ENCODE measurements around the gene TAMM41. TPM values are rescaled to one million over a fixed set of nuclear protein-coding genes. Genes with fewer than 3 reads are reported as not detected.
"Not testable (repeated sequence)": the region's sequence is repeated elsewhere in the genome, so short reads cannot be mapped to it uniquely, and the experiment has no call there.

TAMM41 gene
- total RNA-seq, 1 donor from 2014 or later = 11.2 TPM

DNA sequence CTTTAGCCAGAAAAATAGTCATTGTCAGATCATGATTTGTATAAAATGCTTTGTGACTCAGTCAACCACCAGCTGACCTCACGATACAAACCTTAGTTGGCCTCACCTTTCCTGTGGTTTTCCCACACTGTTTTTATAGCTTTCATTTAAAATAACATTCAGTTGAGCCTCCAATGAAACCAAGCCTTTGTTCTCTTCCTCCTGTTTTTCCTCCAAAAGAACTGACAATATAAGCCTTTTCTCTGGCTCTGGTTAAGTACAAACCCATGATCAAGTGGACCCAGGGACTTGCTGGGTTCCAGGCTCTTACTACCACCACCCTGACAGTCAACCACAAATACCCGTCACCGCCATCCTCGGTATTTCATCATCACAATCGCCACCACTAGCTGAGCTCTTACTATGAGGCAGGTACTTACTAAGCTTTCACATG lies 81.7 kb downstream of the TAMM41 start:
- no peak overlapping the region for H3K4me3 Mint-ChIP-seq (ENCODE audit: unreplicated experiment)

GRCh38 chr3:11759996-11760395 lies 86.7 kb downstream of the TAMM41 start:
- no peak for TF ChIP-seq CTCF (IDR thresholded peaks at IDR 0.05)
- Mint-ChIP-seq H3K4me1 (ENCODE audit: low read depth) (peaks cover 2% of the 10 kb centered on the region), H3K4me3 (ENCODE audit: unreplicated experiment) (no peak overlapping the region), H3K27me3 (ENCODE audit: low read depth) (peaks cover 6% of the 10 kb centered on the region), H3K36me3 (ENCODE audit: low read depth) (no peaks in the 10 kb centered on the region), H3K27ac (ENCODE audit: unreplicated experiment) (no peak overlapping the region), H3K9me3 (ENCODE audit: low read depth) (no peaks in the 10 kb centered on the region)
- DNase-seq (ENCODE audit: low spot score) = no peak

More for the DNA sequence above, 81.7 kb downstream of the TAMM41 start:
- Mint-ChIP-seq H3K27ac (ENCODE audit: unreplicated experiment) (no peak overlapping the region), H3K9me3 (ENCODE audit: low read depth) (no peaks in the 10 kb centered on the region), H3K4me1 (ENCODE audit: low read depth) (peaks cover 5% of the 10 kb centered on the region), H3K36me3 (ENCODE audit: low read depth) (no peaks in the 10 kb centered on the region), H3K27me3 (ENCODE audit: low read depth) (peaks cover 3% of the 10 kb centered on the region)
- no peak for TF ChIP-seq CTCF (IDR thresholded peaks at IDR 0.05)
- no peak for DNase-seq (ENCODE audit: low spot score)

DNA sequence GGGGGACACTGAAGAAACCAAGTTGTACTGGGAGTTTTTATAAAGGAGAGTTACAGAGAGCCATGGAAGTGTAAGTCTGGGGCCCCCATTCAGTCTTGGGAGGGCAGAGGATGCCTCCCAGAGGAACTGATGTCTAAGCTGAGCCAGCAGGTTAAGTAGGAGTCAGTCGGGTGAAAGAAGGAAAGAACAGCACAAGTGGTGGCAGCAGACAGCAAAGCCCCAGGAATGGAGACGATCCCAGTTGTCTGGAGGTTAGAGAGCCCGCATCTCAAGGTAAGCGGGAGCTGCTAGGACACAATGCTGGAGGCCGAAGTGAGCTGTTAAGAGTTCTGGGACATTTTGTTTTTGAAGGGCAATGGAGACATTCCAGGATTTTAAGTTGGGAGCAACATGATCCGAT lies 88.8 kb downstream of the TAMM41 start:
- H3K4me3 Mint-ChIP-seq (ENCODE audit: unreplicated experiment) = no peak overlapping the region
- no peak overlapping the region for H3K27ac Mint-ChIP-seq (ENCODE audit: unreplicated experiment)
- no peak for DNase-seq (ENCODE audit: low spot score)
- H3K4me1 Mint-ChIP-seq (ENCODE audit: low read depth) = no peaks in the 10 kb centered on the region
- H3K27me3 Mint-ChIP-seq (ENCODE audit: low read depth) = peaks cover 10% of the 10 kb centered on the region
- no peaks in the 10 kb centered on the region for H3K9me3 Mint-ChIP-seq (ENCODE audit: low read depth)
- no peak for TF ChIP-seq CTCF (IDR thresholded peaks at IDR 0.05)
- no peaks in the 10 kb centered on the region for H3K36me3 Mint-ChIP-seq (ENCODE audit: low read depth)

GRCh38 chr3:11757441-11757875 lies 89.2 kb downstream of the TAMM41 start:
- no peak for TF ChIP-seq CTCF (IDR thresholded peaks at IDR 0.05)
- H3K36me3 Mint-ChIP-seq (ENCODE audit: low read depth) = no peaks in the 10 kb centered on the region
- no peak for DNase-seq (ENCODE audit: low spot score)

GRCh38 chr3:11755276-11755675 lies 91.4 kb downstream of the TAMM41 start:
- TF ChIP-seq CTCF (IDR thresholded peaks at IDR 0.05) = no peak
- no peaks in the 10 kb centered on the region for H3K36me3 Mint-ChIP-seq (ENCODE audit: low read depth)
- H3K4me3 Mint-ChIP-seq (ENCODE audit: unreplicated experiment) = no peak overlapping the region
- H3K9me3 Mint-ChIP-seq (ENCODE audit: low read depth) = no peaks in the 10 kb centered on the region
- H3K27me3 Mint-ChIP-seq (ENCODE audit: low read depth) = peaks cover 12% of the 10 kb centered on the region
- H3K4me1 Mint-ChIP-seq (ENCODE audit: low read depth) = no peaks in the 10 kb centered on the region
- no peak overlapping the region for H3K27ac Mint-ChIP-seq (ENCODE audit: unreplicated experiment)
- DNase-seq (ENCODE audit: low spot score) = no peak

More at GRCh38 chr3:11757441-11757875, 89.2 kb downstream of the TAMM41 start:
- H3K9me3 Mint-ChIP-seq (ENCODE audit: low read depth) = no peaks in the 10 kb centered on the region
- H3K4me1 Mint-ChIP-seq (ENCODE audit: low read depth) = no peaks in the 10 kb centered on the region
- no peak overlapping the region for H3K4me3 Mint-ChIP-seq (ENCODE audit: unreplicated experiment)
- H3K27ac Mint-ChIP-seq (ENCODE audit: unreplicated experiment) = no peak overlapping the region
- peaks cover 10% of the 10 kb centered on the region for H3K27me3 Mint-ChIP-seq (ENCODE audit: low read depth)

DNA sequence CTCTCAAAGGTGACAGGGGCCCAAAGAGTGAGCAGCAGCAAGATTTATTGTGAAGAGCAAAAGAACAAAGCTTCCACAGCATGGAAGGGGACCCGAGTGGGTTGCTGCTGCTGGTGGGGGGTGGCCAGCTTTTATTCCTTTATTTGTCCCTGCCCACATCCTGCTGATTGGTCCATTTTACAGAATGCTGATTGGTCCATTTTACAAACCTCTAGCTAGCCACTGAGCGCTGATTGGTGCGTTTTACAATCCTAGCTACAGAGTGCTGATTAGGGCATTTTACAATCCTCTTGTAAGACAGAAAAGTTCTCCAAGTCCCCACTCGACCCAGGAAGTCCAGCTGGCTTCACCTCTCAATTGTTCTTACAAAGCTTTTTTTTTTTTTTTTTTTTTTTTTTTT lies 94.4 kb downstream of the TAMM41 start:
- not testable (repeated sequence) for H3K4me1 Mint-ChIP-seq (ENCODE audit: low read depth); H3K4me3 Mint-ChIP-seq (ENCODE audit: unreplicated experiment); DNase-seq (ENCODE audit: low spot score); H3K27ac Mint-ChIP-seq (ENCODE audit: unreplicated experiment); H3K9me3 Mint-ChIP-seq (ENCODE audit: low read depth); H3K36me3 Mint-ChIP-seq (ENCODE audit: low read depth)
- H3K27me3 Mint-ChIP-seq (ENCODE audit: low read depth) = peaks cover 12% of the 10 kb centered on the region

- not testable (repeated sequence) for H3K27ac Mint-ChIP-seq (ENCODE audit: unreplicated experiment); H3K27me3 Mint-ChIP-seq (ENCODE audit: low read depth)
Measured at GRCh38 chr3:11748306-11748705, 98.4 kb downstream of the TAMM41 start.

More at GRCh38 chr3:11748306-11748705, 98.4 kb downstream of the TAMM41 start:
- not testable (repeated sequence) for H3K36me3 Mint-ChIP-seq (ENCODE audit: low read depth); DNase-seq (ENCODE audit: low spot score); H3K9me3 Mint-ChIP-seq (ENCODE audit: low read depth); H3K4me1 Mint-ChIP-seq (ENCODE audit: low read depth); H3K4me3 Mint-ChIP-seq (ENCODE audit: unreplicated experiment)
